NCI-H748 (cell line): ENCODE data around the gene VPS37C.
"Not testable (repeated sequence)": the region's sequence is repeated elsewhere in the genome, so short reads cannot be mapped to it uniquely, and the experiment has no call there.

Source experiments
- DNase-seq: peaks from one replicate; lab custom pipeline; 2025; ENCODE audit not compliant: unreplicated experiment; lab: John Stamatoyannopoulos, UW

VPS37C gene

GRCh38 chr11:61176446-61176845 is 15.2 kb upstream of the VPS37C start:
- DNase-seq = no peak

DNA sequence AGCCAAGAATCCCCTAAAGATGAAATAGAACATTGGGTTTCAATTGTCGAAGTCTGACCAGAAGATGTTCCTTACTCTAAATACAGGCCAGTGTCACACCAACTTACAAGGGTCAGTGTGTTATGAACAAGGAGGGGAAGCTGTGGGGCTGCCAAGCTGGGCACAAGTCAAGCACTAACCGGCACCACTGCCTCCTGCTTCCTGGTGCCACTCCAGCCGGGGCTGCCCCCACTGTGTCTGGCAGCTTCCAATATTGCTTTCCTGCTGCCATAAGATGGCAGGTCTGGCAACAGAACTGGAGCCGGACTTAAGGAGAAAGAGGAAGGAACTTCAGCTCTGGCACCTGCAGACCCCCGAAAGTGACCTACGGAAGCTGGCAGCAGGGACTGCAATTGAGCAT is 13.7 kb upstream of the VPS37C start:
- DNase-seq = no peak

- DNase-seq = no peak
Observed at GRCh38 chr11:61174273-61174672, 13.0 kb upstream of the VPS37C start.

- peak; percentile 57 for DNase-seq
Observed at GRCh38 chr11:61173456-61173855, 12.2 kb upstream of the VPS37C start.

GRCh38 chr11:61172888-61173287 is 11.7 kb upstream of the VPS37C start:
- no peak for DNase-seq

DNA sequence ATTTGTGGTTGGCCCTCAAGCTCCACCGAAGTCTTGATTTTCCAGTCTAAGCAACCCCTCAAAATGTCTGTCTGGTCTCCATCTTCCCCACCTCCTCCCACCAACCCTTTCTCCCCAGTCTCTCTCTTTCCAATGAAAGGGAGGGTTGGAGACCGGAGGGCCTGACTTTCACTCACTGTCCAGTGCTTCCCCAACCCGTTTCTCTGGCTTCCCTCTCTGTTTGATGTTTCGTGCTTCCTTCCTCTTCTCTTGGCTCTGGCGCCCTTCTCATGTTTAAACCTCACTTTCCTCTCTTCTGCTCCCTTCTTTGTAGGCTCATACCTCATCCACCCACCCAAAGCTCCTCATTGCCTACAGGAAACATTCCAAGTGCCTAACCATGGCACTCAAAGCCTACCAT is 11.1 kb upstream of the VPS37C start:
- DNase-seq = no peak

DNA sequence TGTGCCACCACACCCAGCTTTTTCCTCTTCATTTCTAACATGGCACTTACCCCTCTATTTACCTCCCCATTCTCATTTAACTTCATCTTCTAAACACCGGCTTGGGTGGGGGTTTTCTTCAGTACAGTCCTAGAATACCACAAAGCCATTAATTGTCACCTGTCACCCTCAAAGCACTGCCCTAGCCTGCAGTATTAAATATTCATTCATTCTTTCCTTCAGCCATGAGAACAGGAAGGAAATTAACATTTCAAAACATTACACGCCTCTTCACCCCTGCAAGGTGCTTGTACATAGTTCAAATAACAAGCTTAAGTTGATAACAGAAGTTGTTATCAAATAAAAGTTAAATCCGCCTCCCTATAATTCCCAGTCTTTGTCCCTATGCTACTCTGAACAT is 10.7 kb upstream of the VPS37C start:
- DNase-seq = no peak

GRCh38 chr11:61170566-61170965 is 9.3 kb upstream of the VPS37C start:
- DNase-seq = no peak

DNA sequence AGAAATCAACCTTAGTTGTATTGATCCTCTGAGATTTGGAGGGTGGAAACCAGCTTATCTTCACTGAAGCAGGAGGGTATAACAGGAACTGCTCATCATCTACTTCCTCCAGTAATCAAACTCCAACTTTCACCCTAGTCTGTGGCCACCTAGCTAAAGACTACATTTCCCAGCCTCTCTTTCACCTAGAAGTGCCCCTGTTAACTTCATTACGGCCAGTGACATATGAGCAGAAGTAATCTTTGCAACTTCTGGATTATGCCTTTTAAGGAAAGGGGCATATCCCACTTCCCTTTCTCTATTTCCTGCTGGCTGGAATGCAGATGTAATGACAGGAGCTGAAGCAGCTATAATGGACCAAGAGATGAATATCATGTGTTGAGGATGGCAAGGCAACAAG is 7.6 kb upstream of the VPS37C start:
- DNase-seq = no peak

- DNase-seq = no peak
Observed at GRCh38 chr11:61168042-61168688, 6.9 kb upstream of the VPS37C start.

DNA sequence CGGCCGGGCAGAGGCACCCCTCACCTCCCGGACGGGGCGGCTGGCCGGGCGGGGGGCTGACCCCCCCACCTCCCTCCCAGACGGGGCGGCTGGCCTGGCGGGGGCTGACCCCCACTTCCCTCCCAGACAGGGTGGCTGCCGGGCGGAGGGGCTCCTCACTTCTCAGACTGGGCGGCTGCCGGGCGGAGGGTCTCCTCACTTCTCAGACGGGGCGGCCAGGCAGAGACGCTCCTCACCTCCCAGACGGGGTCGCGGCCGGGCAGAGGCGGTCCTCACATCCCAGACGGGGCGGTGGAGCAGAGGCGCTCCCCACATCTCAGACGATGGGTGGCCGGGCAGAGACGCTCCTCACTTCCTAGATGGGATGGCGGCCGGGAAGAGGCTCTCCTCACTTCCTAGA is 5.1 kb upstream of the VPS37C start:
- not testable (repeated sequence) for DNase-seq

DNA sequence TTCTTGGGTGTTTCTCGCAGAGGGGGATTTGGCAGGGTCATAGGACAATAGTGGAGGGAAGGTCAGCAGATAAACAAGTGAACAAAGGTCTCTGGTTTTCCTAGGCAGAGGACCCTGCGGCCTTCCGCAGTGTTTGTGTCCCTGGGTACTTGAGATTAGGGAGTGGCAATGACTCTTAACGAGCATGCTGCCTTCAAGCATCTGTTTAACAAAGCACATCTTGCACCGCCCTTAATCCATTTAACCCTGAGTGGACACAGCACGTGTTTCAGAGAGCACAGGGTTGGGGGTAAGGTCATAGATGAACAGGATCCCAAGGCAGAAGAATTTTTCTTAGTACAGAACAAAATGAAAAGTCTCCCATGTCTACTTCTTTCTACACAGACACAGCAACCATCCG is 4.6 kb upstream of the VPS37C start:
- DNase-seq = not testable (repeated sequence)

GRCh38 chr11:61164606-61165424 is 3.6 kb upstream of the VPS37C start:
- peak; percentile 93 for DNase-seq

DNA sequence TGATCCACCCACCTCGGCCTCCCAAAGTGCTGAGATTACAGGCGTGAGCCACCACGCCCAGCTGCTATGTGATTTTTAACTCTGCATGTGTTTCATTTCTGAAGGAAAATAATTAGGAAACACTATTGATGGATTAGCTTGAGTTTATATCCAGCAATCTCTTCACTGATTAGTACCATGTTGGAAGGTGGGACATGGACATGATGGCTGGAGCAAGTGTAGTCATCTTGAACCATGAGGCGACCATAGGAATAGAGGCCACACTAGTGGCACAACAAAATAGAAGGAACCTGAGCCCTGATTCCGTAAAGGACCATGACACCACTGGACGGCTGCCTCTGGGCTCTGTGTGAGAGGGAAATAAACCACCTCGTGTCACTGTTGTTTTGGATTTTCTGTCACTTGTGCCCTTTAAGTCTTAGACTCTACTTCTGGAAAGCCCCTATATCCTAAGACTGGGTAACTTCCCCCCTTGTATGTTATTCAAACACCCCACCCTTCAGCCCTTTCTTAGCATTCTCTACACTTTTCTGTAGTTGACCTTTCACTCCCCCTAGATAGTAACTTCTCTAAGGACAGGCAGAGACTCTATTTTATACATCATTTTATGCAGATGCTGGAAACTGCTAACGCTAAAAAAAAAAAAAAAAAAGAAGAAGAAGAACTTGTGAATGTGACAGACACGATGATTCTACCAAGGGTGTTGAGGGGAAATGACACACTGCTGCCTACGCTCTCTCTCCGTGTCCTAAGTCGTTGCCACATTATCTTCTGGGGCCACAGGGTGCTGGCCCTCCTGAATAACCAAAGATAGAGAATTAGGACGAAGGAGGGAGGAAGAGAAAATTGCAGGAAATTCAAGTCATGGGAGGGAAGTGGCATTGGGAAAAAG is 2.7 kb upstream of the VPS37C start:
- no peak for DNase-seq

- no peak for DNase-seq
Observed at GRCh38 chr11:61163021-61163420, 1.8 kb upstream of the VPS37C start.

- peak; percentile 72 for DNase-seq
Observed at GRCh38 chr11:61162092-61162941, 1.1 kb upstream of the VPS37C start.

- DNase-seq = peak; percentile 63
Observed at GRCh38 chr11:61160487-61161189, 588 bp downstream of the VPS37C start.

DNA sequence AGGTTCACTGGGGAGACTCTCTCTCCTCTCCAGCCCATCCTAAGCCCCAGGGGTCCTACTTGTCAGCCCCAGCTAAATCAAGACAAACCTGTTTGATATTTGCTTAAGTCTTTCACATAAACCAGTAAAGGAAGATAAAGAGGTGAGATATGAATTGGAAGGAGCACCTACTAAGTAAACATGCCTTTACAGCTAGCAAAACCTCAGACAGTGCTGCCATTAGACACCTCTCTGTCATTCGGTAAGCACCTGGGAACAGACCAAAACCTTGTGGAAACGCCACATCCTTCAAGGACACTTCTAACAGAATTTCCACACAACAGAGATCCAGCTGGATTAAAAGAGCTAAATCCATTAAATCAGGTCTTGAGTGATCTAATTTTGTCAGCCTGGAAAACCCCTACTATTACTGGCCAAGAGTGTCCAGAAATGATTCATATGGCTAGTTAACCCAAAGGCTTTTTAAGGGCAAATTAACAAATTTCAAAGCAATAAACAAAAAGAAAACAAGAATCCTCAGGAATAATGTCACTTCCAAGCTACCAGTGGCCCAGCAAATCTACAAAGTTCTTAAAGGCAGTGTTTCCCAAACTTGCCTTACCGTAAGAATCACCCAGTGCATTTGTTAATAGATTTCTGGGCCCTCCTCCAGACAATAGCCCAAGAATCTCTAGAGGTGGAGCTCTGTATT is 2.4 kb downstream of the VPS37C start:
- DNase-seq = peak; percentile 50

DNA sequence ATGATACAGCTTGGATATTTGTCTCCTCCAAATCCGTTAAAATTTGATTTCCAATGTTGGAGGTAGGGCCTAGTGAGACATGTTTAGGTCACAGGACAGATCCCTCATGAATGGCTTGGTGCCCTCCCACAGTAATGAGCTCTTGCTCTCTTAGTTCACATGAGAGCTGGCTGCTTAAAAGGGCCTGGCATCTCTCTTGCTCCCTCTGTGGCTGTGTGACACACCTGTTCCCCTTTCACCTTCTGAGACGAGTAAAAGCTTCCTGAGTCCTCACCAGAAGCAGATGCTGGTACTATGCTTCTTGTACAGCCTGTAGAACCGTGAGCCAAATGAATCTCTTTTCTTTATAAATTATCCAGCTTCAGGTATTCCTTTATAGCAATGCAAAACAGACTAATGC is 3.5 kb downstream of the VPS37C start:
- peak; percentile 20 for DNase-seq
